Head of caudate nucleus (tissue), 42 donors: ENCODE results near the gene PHRF1.
A peak's percentile ranks its signal among the peaks of the same experiment; 100 is the strongest.

Source experiments
- DNase-seq, 42 donors: peaks; one replicate each; pipeline versions ENCODE4 v3.0.0 to v3.0.0-alpha.2; 2020 to 2021; ENCODE audit warnings: mixed read lengths in 7 of 42
- intact Hi-C: fragments of 100-400 bp; cut with DNase I; formaldehyde crosslinking; loops from one replicate; pipeline ENCODE4 v1.15.0; 2022

Gene PHRF1

GRCh38 chr11:554428-555226 is 21.6 kb upstream of the PHRF1 start:
- intact Hi-C loops, result no loop called here
- peak in 40 of 42 donors; percentile 32 to 82 (median 62) for DNase-seq

- intact Hi-C loops, result no loop called here
These were observed 21.0 kb upstream of the PHRF1 start for GRCh38 chr11:555227-555779.

GRCh38 chr11:555780-556661 is 20.2 kb upstream of the PHRF1 start:
- DNase-seq, result peak in 1 of 42 donors; percentile 39
- intact Hi-C loops, result no loop called here

More at GRCh38 chr11:555227-555779, 21.0 kb upstream of the PHRF1 start:
- no peak for DNase-seq

- intact Hi-C loops, result no loop called here
- DNase-seq, result no peak
These were observed 19.5 kb upstream of the PHRF1 start for GRCh38 chr11:556662-557256.

- intact Hi-C loops, result no loop called here
- no peak for DNase-seq
These were observed 18.7 kb upstream of the PHRF1 start for GRCh38 chr11:557328-558132.

GRCh38 chr11:558503-558902 is 17.8 kb upstream of the PHRF1 start:
- intact Hi-C loops, result no loop called here
- DNase-seq, result no peak

- intact Hi-C loops, result no loop called here
- no peak for DNase-seq
These were observed 17.1 kb upstream of the PHRF1 start for GRCh38 chr11:559020-559620.

GRCh38 chr11:559712-560304 is 16.5 kb upstream of the PHRF1 start:
- peak in 6 of 42 donors; percentile 39 to 54 (median 46) for DNase-seq
- intact Hi-C loops, result loop anchor here (10.0 kb wide), 1 partner anchor 135 kb away; the partner anchor contains the start of genes DEAF1 and TMEM80

GRCh38 chr11:560305-561147 is 15.7 kb upstream of the PHRF1 start, which contains the start of the genes LMNTD2 and RASSF7:
TSS of gene LMNTD2 (minus strand) at chr11:560738. CDS start at chr11:560716, 22 bp downstream.
TSS of gene RASSF7 (plus strand) at chr11:560970. CDS start at chr11:561769, 799 bp downstream.
- intact Hi-C loops, result loop anchor here (10.0 kb wide), 1 partner anchor 134 kb away; the partner anchor contains the start of genes DEAF1 and TMEM80
- peak; percentile 74 to 96 (median 91) for DNase-seq

GRCh38 chr11:561148-562003 is 14.9 kb upstream of the PHRF1 start:
- intact Hi-C loops, result loop anchor here (10.0 kb wide), 1 partner anchor 133 kb away; the partner anchor contains the start of genes DEAF1 and TMEM80
- DNase-seq, result peak in 28 of 42 donors; percentile 25 to 78 (median 49)

- intact Hi-C loops, result loop anchor here (10.0 kb wide), 1 partner anchor 133 kb away; the partner anchor contains the start of genes DEAF1 and TMEM80
- DNase-seq, result no peak
These were observed 14.1 kb upstream of the PHRF1 start for GRCh38 chr11:562046-562645.

- no peak for DNase-seq
- intact Hi-C loops, result loop anchor here (10.0 kb wide), 1 partner anchor 132 kb away; the partner anchor contains the start of genes DEAF1 and TMEM80
These were observed 13.0 kb upstream of the PHRF1 start for GRCh38 chr11:563066-563811.

- intact Hi-C loops, result loop anchor here (10.0 kb wide), 1 partner anchor 131 kb away; the partner anchor contains the start of genes DEAF1 and TMEM80
- DNase-seq, result no peak
These were observed 12.3 kb upstream of the PHRF1 start for GRCh38 chr11:563812-564578.
